Measurements from ENCODE around the gene CTAGE1. TPM values are rescaled to one million over a fixed set of nuclear protein-coding genes. Genes with fewer than 3 reads are reported as not detected.

CTAGE1 gene
- not detected in 2 replicates for total RNA-seq

GRCh38 chr18:22417496-22418188, at the start of gene CTAGE1:
Gene CTAGE1, minus strand, starts transcription at chr18:22417915. Its CDS starts 104 bp downstream, at chr18:22417811.

Other genes with a start within 250 kb of the CTAGE1 start
- gene GATA6, start 248.3 kb downstream of the CTAGE1 start, total RNA-seq = 4.0 and 5.9 TPM in 2 replicates

Measured in airway epithelial cell (primary cell).